Gastrocnemius medialis (tissue), 4 donors: ENCODE data around the gene HOXD9.

Experiments used
- POLR2A ChIP-seq, 2 donors: fragments of 450-650 bp; IDR thresholded peaks; one replicate each; pipeline ENCODE4 v1.6.1; 2017; ENCODE audit warnings: antibody characterized with exemption in 2 of 2, mild to moderate bottlenecking in 2 of 2, moderate library complexity in 2 of 2
- TF ChIP-seq, protein P1 (sequence below), 5 experiments: fragments of 450-650 bp in 3 of 5; fragments of 200-600 bp in 2 of 5; sonication (generic) in 2 of 5; IDR thresholded peaks in 4 of 5; conservative IDR thresholded peaks in 1 of 5; 1 replicate in 4 of 5; 2 replicates in 1 of 5; pipeline ENCODE4 v1.5.1; 2016 to 2019; ENCODE audit warnings: antibody characterized with exemption in 5 of 5, mild to moderate bottlenecking in 3 of 5, moderate library complexity in 3 of 5

DNA sequence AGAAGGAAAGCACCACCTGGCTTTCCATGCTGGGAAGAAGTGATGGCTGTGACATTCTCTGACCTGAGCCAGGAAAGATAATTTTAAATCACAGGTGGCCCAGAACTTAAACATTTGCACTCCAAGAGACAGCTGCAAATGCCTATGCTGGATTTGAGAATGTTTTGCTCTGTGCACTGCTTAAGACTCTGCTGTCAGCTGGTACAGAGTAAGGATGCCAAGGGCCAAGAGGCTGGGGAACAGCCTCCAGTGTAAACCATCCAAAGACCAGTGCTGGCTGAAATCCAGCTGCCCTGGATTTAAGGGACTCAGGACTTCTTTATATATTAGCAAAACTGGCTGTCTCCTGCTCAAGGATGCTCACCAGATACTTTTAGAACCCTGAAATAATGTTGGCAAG, 10.9 kb downstream of the HOXD9 start:
- TF ChIP-seq, protein P1, sequence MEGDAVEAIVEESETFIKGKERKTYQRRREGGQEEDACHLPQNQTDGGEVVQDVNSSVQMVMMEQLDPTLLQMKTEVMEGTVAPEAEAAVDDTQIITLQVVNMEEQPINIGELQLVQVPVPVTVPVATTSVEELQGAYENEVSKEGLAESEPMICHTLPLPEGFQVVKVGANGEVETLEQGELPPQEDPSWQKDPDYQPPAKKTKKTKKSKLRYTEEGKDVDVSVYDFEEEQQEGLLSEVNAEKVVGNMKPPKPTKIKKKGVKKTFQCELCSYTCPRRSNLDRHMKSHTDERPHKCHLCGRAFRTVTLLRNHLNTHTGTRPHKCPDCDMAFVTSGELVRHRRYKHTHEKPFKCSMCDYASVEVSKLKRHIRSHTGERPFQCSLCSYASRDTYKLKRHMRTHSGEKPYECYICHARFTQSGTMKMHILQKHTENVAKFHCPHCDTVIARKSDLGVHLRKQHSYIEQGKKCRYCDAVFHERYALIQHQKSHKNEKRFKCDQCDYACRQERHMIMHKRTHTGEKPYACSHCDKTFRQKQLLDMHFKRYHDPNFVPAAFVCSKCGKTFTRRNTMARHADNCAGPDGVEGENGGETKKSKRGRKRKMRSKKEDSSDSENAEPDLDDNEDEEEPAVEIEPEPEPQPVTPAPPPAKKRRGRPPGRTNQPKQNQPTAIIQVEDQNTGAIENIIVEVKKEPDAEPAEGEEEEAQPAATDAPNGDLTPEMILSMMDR (IDR thresholded peaks at IDR 0.05 in 4 of 5, conservative IDR thresholded peaks at IDR 0.05 in 1 of 5) = no peak
- TF ChIP-seq POLR2A (IDR thresholded peaks at IDR 0.05) = no peak
